Sigmoid colon (tissue), 7 donors: ENCODE data around the gene CFI. TPM values are rescaled to one million over a fixed set of nuclear protein-coding genes. Genes with fewer than 3 reads are reported as not detected.

ENCODE experiments used
- DNase-seq: peaks from one replicate; pipeline ENCODE4 v3.0.0-alpha.2; 2019
- H3K27ac ChIP-seq, 4 donors: fragments of 200-600 bp; sonication (generic); one replicate each; pipeline ENCODE4 v1.5.1; 2016 to 2019; ENCODE audit warnings: mild to moderate bottlenecking in 1 of 4
- H3K27me3 ChIP-seq, 3 donors: fragments of 200-600 bp; sonication (generic); one replicate each; pipeline ENCODE4 v1.5.1; 2019; ENCODE audit warnings: mild to moderate bottlenecking in 1 of 3
- H3K36me3 ChIP-seq, 4 donors: fragments of 200-600 bp; sonication (generic); one replicate each; pipeline ENCODE4 v1.5.1; 2016 to 2019
- H3K4me1 ChIP-seq, 4 donors: fragments of 200-600 bp; sonication (generic); one replicate each; pipeline ENCODE4 v1.5.1; 2017 to 2019
- H3K4me3 ChIP-seq, 4 donors: fragments of 200-600 bp; sonication (generic); one replicate each; pipeline ENCODE4 v1.5.1; 2017 to 2019; ENCODE audit warnings: mild to moderate bottlenecking in 2 of 4, moderate library complexity in 1 of 4
- H3K9me3 ChIP-seq, 4 donors: fragments of 200-600 bp in 3 of 4; sonication (generic) in 3 of 4; one replicate each; pipeline versions ENCODE4 v1.5.1 to v1.6.1; 2013 to 2019
- EP300 ChIP-seq, 4 donors: sonication (generic); formaldehyde crosslinking; IDR thresholded peaks; one replicate each; pipeline ENCODE4 v1.6.1; 2017; ENCODE audit warnings: antibody characterized with exemption in 4 of 4
- POLR2A ChIP-seq, 2 donors: fragments of 450-650 bp; IDR thresholded peaks; one replicate each; pipeline ENCODE4 v1.6.1; 2016; ENCODE audit warnings: antibody characterized with exemption in 2 of 2, mild to moderate bottlenecking in 2 of 2, moderate library complexity in 2 of 2
- POLR2AphosphoS5 ChIP-seq, 4 donors: sonication (generic); formaldehyde crosslinking; IDR thresholded peaks; one replicate each; pipeline ENCODE4 v1.6.1; 2017; ENCODE audit warnings: antibody characterized with exemption in 4 of 4
- WGBS, 2 donors: extraction: QIAGEN DNeasy Blood & Tissue Kit; methylation state at CpG; one replicate each; pipeline ENCODE4 v1.1.7; 2013; 5-methylcytosine and 5-hydroxymethylcytosine counted together
- intact Hi-C: fragments of 100-400 bp; cut with DNase I; formaldehyde crosslinking; loops from one replicate; pipeline ENCODE4 v1.15.1; 2023
- polyA plus RNA-seq, 3 donors: library from polyadenylated mRNA; stranded (reverse); fragments of 200-250 nt; gene quantifications; one replicate each; pipeline ENCODE4 v1.2.3, GENCODE V29; 2013
- total RNA-seq, 4 donors: library from RNA; depleted of rRNA; stranded (reverse); fragments of >200 nt; gene quantifications; one replicate each; pipeline ENCODE4 v1.1.0, GENCODE V29; 2016
- TF ChIP-seq, protein P1 (sequence below), 4 experiments: fragments of 450-650 bp in 3 of 4; fragments of 200-600 bp in 1 of 4; IDR thresholded peaks; one replicate each; pipeline ENCODE4 v1.5.1; 2016 to 2019; ENCODE audit warnings: antibody characterized with exemption in 4 of 4, mild to moderate bottlenecking in 3 of 4, moderate library complexity in 2 of 4
- donor health status: healthy with polysubstance abuse.
- donor health status: Bipolar disorder and iron deficiency.
- donor health status: healthy.

The CFI gene
- total and polyA plus RNA-seq, 7 donors = 1.2 to 14.4 (median 7.5) TPM

DNA sequence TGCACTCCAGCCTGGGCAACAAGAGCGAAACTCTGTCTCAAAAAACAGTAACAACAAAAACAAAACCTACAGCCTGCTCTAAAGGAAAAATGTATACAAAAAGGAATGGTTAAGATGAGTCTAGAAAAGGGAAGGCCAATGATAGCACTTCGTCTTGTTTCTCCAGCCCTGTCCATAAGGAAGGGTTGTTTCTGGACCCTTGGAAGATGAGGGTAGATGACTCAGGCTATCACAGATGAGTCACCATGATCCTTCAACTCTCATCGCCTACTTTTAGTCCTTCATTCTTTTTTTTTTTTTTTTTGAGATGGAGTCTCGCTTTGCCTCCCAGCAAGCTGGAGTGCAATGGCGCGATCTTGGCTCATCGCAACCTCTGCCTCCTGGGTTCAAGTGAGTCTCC lies 80.8 kb downstream of the CFI start:
- Histone ChIP-seq H3K27ac (no peak overlapping the region), H3K4me1 (no peaks in the 10 kb centered on the region), H3K36me3 (peaks cover 0 to 12% (median 6%) of the 10 kb centered on the region in 4 donors), H3K9me3 (no peaks in the 10 kb centered on the region), H3K4me3 (no peak overlapping the region), H3K27me3 (no peaks in the 10 kb centered on the region)
- DNase-seq = no peak
- intact Hi-C loops = no loop called here
- TF ChIP-seq, protein P1, sequence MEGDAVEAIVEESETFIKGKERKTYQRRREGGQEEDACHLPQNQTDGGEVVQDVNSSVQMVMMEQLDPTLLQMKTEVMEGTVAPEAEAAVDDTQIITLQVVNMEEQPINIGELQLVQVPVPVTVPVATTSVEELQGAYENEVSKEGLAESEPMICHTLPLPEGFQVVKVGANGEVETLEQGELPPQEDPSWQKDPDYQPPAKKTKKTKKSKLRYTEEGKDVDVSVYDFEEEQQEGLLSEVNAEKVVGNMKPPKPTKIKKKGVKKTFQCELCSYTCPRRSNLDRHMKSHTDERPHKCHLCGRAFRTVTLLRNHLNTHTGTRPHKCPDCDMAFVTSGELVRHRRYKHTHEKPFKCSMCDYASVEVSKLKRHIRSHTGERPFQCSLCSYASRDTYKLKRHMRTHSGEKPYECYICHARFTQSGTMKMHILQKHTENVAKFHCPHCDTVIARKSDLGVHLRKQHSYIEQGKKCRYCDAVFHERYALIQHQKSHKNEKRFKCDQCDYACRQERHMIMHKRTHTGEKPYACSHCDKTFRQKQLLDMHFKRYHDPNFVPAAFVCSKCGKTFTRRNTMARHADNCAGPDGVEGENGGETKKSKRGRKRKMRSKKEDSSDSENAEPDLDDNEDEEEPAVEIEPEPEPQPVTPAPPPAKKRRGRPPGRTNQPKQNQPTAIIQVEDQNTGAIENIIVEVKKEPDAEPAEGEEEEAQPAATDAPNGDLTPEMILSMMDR (IDR thresholded peaks at IDR 0.05) = no peak
- no peak for TF ChIP-seq EP300 (IDR thresholded peaks at IDR 0.05)
- WGBS, 2 donors = 94 to 98% methylated on average over 7 of the region's 7 CpGs

DNA sequence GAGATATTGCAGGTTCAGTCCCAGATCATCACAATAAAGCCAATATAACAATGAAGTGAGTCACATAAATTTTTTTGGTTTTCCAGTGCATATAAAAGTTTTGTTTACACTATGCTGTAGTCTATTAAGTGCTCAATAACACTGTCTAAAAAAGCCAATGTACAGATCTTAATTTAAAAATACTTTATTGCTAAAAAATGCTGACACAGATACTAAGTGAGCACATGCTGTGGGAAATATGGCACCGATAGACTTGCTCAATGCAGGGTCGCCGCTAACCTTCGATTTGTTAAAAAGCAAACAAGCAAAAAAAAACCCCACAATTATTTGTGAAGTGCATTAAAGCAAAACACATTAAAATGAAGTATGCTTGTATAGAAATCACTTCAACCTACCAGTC lies 82.2 kb downstream of the CFI start:
- intact Hi-C loops = no loop called here
- Histone ChIP-seq H3K27me3 (no peaks in the 10 kb centered on the region), H3K9me3 (no peaks in the 10 kb centered on the region), H3K27ac (no peak overlapping the region), H3K4me1 (no peaks in the 10 kb centered on the region), H3K4me3 (no peak overlapping the region), H3K36me3 (peaks cover 0 to 24% (median 8%) of the 10 kb centered on the region in 4 donors)
- DNase-seq = no peak
- TF ChIP-seq POLR2A (IDR thresholded peaks at IDR 0.05) = no peak
- TF ChIP-seq, protein P1 (IDR thresholded peaks at IDR 0.05) = no peak
- no peak for TF ChIP-seq POLR2AphosphoS5 (IDR thresholded peaks at IDR 0.05)
- no peak for TF ChIP-seq EP300 (IDR thresholded peaks at IDR 0.05)
- WGBS, 2 donors = 97 to 99% methylated on average over 4 of the region's 4 CpGs

DNA sequence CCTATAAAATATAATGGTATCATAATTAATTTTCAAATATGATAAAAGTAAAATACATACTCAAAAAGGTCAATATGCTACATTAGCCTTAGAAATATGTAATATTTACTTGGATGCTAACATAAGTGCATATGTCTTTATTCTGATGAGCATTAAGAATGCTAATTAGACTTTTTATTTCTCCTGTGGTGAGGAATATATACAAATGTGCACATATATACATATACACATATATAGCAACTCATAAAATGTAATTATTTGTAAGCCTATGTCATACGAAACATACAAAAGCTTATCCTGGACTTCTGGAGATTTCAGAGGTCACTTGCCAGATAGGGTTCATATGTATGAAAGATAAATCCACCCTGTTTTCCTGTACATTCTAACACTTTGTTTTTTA lies 83.0 kb downstream of the CFI start:
- H3K9me3 ChIP-seq = no peaks in the 10 kb centered on the region
- no peaks in the 10 kb centered on the region for H3K4me1 ChIP-seq
- no peak overlapping the region for H3K4me3 ChIP-seq
- 86 to 93% methylated on average over 1 of the region's 1 CpG for WGBS, 2 donors
- intact Hi-C loops = no loop called here
- H3K36me3 ChIP-seq = peaks cover 0 to 31% (median 11%) of the 10 kb centered on the region in 4 donors
- TF ChIP-seq EP300 (IDR thresholded peaks at IDR 0.05) = no peak
- H3K27me3 ChIP-seq = no peaks in the 10 kb centered on the region
- DNase-seq = no peak
- H3K27ac ChIP-seq = no peak overlapping the region

DNA sequence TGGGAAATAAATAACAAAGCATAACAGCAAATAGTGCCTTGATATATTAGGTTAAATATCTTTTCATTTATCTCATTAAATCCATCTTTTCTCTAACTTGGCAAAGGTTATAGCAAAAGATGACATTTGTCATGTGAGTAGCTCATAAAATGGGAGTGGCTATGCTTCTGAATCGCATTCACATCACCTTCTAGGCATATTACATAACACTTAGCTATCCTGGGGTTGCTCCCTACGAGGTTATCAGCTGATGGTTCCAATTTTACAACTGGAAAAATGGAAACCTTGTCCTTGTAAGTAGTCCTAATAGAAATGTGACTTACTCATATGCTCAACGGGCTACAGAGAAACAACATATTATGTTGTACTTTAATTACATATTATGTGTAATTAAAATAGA lies 88.3 kb downstream of the CFI start:
- no peaks in the 10 kb centered on the region for H3K27me3 ChIP-seq

DNA sequence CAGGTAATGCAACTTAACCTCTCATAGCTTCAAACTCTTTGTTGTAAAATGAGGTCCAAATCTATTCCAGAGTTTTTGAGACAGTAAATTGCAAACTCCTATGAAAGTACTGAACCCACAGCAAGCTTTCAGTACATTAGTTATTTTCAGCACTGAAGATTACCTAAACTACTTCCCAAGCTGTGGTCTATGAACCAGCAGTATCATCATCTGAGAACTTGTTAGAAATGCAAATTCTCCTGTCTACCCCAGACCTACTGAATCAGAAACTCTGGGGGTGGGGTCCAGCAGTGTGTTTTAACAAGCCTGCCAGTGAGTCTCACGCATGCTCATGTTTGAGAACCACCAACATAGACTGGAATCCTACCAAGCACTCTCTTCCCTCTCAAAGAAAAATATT lies 92.8 kb downstream of the CFI start:
- intact Hi-C loops = loop anchor here (10.0 kb wide), 1 partner anchor 144 kb away; the partner anchor contains the start of gene MCUB
- no peak overlapping the region for H3K27ac ChIP-seq
- H3K9me3 ChIP-seq = no peaks in the 10 kb centered on the region
- no peak for TF ChIP-seq POLR2A (IDR thresholded peaks at IDR 0.05)
- no peak for TF ChIP-seq POLR2AphosphoS5 (IDR thresholded peaks at IDR 0.05)
- TF ChIP-seq EP300 (IDR thresholded peaks at IDR 0.05) = no peak
- TF ChIP-seq, protein P1 (IDR thresholded peaks at IDR 0.05) = no peak
- no peak for DNase-seq
- peaks cover 0 to 3% (median under 1%) of the 10 kb centered on the region in 4 donors for H3K4me1 ChIP-seq
- peaks cover 0 to 9% (median 3%) of the 10 kb centered on the region in 4 donors for H3K36me3 ChIP-seq
- H3K4me3 ChIP-seq = no peak overlapping the region
- 90 to 92% methylated on average over 1 of the region's 1 CpG for WGBS, 2 donors
- no peaks in the 10 kb centered on the region for H3K27me3 ChIP-seq

More for the DNA sequence above, 88.3 kb downstream of the CFI start:
- Histone ChIP-seq H3K4me1 (no peaks in the 10 kb centered on the region), H3K9me3 (no peaks in the 10 kb centered on the region), H3K4me3 (no peak overlapping the region), H3K27ac (no peak overlapping the region), H3K36me3 (peaks cover 0 to 38% (median 13%) of the 10 kb centered on the region in 4 donors)
- 25 to 76% methylated on average over 3 of the region's 3 CpGs for WGBS, 2 donors
- DNase-seq = no peak
- intact Hi-C loops = no loop called here
- no peak for TF ChIP-seq POLR2AphosphoS5 (IDR thresholded peaks at IDR 0.05)
- TF ChIP-seq, protein P1 (IDR thresholded peaks at IDR 0.05) = no peak
- TF ChIP-seq POLR2A (IDR thresholded peaks at IDR 0.05) = no peak
- TF ChIP-seq EP300 (IDR thresholded peaks at IDR 0.05) = no peak
